ENCODE measurements around the gene MAPK6.
"Not testable (repeated sequence)": the region's sequence is repeated elsewhere in the genome, so short reads cannot be mapped to it uniquely, and the experiment has no call there.

Gene MAPK6

GRCh38 chr15:52052066-52052935 is 33.3 kb downstream of the MAPK6 start:
- H3K9ac ChIP-seq (ENCODE audit: low read length): no peak overlapping the region
- H3K4me3 ChIP-seq (ENCODE audit: low read depth, low read length, poor library complexity, severe bottlenecking): no peak overlapping the region
- peaks cover 62% of the 10 kb centered on the region for H3K36me3 ChIP-seq (ENCODE audit: insufficient read depth, low read length)
- TF ChIP-seq EZH2 (IDR thresholded peaks at IDR 0.05; ENCODE audit: borderline replicate concordance, low read length): no peak
- TF ChIP-seq, protein P1, sequence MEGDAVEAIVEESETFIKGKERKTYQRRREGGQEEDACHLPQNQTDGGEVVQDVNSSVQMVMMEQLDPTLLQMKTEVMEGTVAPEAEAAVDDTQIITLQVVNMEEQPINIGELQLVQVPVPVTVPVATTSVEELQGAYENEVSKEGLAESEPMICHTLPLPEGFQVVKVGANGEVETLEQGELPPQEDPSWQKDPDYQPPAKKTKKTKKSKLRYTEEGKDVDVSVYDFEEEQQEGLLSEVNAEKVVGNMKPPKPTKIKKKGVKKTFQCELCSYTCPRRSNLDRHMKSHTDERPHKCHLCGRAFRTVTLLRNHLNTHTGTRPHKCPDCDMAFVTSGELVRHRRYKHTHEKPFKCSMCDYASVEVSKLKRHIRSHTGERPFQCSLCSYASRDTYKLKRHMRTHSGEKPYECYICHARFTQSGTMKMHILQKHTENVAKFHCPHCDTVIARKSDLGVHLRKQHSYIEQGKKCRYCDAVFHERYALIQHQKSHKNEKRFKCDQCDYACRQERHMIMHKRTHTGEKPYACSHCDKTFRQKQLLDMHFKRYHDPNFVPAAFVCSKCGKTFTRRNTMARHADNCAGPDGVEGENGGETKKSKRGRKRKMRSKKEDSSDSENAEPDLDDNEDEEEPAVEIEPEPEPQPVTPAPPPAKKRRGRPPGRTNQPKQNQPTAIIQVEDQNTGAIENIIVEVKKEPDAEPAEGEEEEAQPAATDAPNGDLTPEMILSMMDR (IDR thresholded peaks at IDR 0.05; ENCODE audit: low read length): no peak
- H3K4me2 ChIP-seq (ENCODE audit: low read length): no peak overlapping the region
- no peaks in the 10 kb centered on the region for H4K20me1 ChIP-seq (ENCODE audit: insufficient read depth, low read length)
- no peaks in the 10 kb centered on the region for H3K27me3 ChIP-seq (ENCODE audit: insufficient read depth, low read length)
- no peaks in the 10 kb centered on the region for H3F3A ChIP-seq (ENCODE audit: insufficient read depth, low read length)
- H3K4me1 ChIP-seq (ENCODE audit: insufficient read depth, low read length, severe bottlenecking): no peaks in the 10 kb centered on the region
- no peak overlapping the region for H3K27ac ChIP-seq (ENCODE audit: low read depth, low read length, poor library complexity, severe bottlenecking)
- 0 out of 2 replicates have a peak, but pooled peaks cover 3% of the 10 kb centered on the region for H3K9me3 ChIP-seq (ENCODE audit: low read length)
- H3K79me2 ChIP-seq (ENCODE audit: insufficient read depth, low read length): no peaks in the 10 kb centered on the region
- H2AFZ ChIP-seq (ENCODE audit: low read length): no peak overlapping the region
- H3K9me2 ChIP-seq (ENCODE audit: low read depth, low read length): no peaks in the 10 kb centered on the region

GRCh38 chr15:52054381-52054780 is 35.4 kb downstream of the MAPK6 start:
- H3K4me3 ChIP-seq (ENCODE audit: low read depth, low read length, poor library complexity, severe bottlenecking): no peak overlapping the region
- H2AFZ ChIP-seq (ENCODE audit: low read length): no peak overlapping the region
- H3K9ac ChIP-seq (ENCODE audit: low read length): no peak overlapping the region

DNA sequence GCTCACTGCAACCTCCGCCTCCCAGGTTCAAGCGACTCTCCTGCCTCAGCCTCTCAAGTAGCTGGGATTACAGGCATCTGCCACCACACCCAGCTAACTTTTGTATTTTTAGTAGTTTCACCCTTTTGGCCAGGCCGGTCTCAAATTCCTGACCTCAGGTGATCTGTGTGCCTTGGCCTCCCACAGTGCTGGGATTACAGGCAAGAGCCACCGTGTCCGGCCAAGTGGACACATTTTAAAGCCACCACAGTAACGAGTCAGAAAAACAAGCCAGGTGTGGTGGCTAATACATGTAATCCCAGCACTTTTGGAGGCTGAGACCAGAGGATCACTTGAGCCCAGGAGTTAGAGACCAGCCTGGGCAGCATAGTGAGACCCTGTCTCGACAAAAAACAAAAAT is 35.8 kb downstream of the MAPK6 start:
- H4K20me1 ChIP-seq (ENCODE audit: insufficient read depth, low read length); H3K9me3 ChIP-seq (ENCODE audit: low read length); H3K4me3 ChIP-seq (ENCODE audit: low read depth, low read length, poor library complexity, severe bottlenecking); H3K79me2 ChIP-seq (ENCODE audit: insufficient read depth, low read length); H3F3A ChIP-seq (ENCODE audit: insufficient read depth, low read length); H3K9me2 ChIP-seq (ENCODE audit: low read depth, low read length); H3K4me2 ChIP-seq (ENCODE audit: low read length); H2AFZ ChIP-seq (ENCODE audit: low read length); H3K9ac ChIP-seq (ENCODE audit: low read length); H3K4me1 ChIP-seq (ENCODE audit: insufficient read depth, low read length, severe bottlenecking); H3K27ac ChIP-seq (ENCODE audit: low read depth, low read length, poor library complexity, severe bottlenecking); H3K27me3 ChIP-seq (ENCODE audit: insufficient read depth, low read length): not testable (repeated sequence)
- H3K36me3 ChIP-seq (ENCODE audit: insufficient read depth, low read length): peaks cover 74% of the 10 kb centered on the region

More at GRCh38 chr15:52054381-52054780, 35.4 kb downstream of the MAPK6 start:
- no peak overlapping the region for H3K27ac ChIP-seq (ENCODE audit: low read depth, low read length, poor library complexity, severe bottlenecking)
- 0 out of 2 replicates have a peak, but pooled peaks cover 3% of the 10 kb centered on the region for H3K9me3 ChIP-seq (ENCODE audit: low read length)
- H3K4me1 ChIP-seq (ENCODE audit: insufficient read depth, low read length, severe bottlenecking): no peaks in the 10 kb centered on the region
- no peaks in the 10 kb centered on the region for H3F3A ChIP-seq (ENCODE audit: insufficient read depth, low read length)
- no peaks in the 10 kb centered on the region for H3K9me2 ChIP-seq (ENCODE audit: low read depth, low read length)
- no peaks in the 10 kb centered on the region for H4K20me1 ChIP-seq (ENCODE audit: insufficient read depth, low read length)
- H3K79me2 ChIP-seq (ENCODE audit: insufficient read depth, low read length): no peaks in the 10 kb centered on the region
- TF ChIP-seq, protein P1 (IDR thresholded peaks at IDR 0.05; ENCODE audit: low read length): no peak
- TF ChIP-seq EZH2 (IDR thresholded peaks at IDR 0.05; ENCODE audit: borderline replicate concordance, low read length): no peak
- peaks cover 73% of the 10 kb centered on the region for H3K36me3 ChIP-seq (ENCODE audit: insufficient read depth, low read length)
- H3K4me2 ChIP-seq (ENCODE audit: low read length): no peak overlapping the region
- H3K27me3 ChIP-seq (ENCODE audit: insufficient read depth, low read length): no peaks in the 10 kb centered on the region
